H1 (cell line): Measurements from ENCODE around the gene EMID1.

Experiments used
- CTCF ChIP-seq, 3 experiments: IDR thresholded peaks; 1 replicate in 2 of 3; 2 replicates in 1 of 3; pipeline versions ENCODE4 v1.5.1 to v1.6.1; 2011; ENCODE audit warnings: low read length in 3 of 3, mild to moderate bottlenecking in 3 of 3, inconsistent platforms in 2 of 3, low read depth in 1 of 3, moderate library complexity in 1 of 3; ENCODE audit not compliant: insufficient read depth in 1 of 3; ENCODE audit errors: control extremely low read depth in 1 of 3
- EZH2 ChIP-seq: fragments of 200-600 bp; sonication (generic); IDR thresholded peaks from 2 replicates; pipeline ENCODE4 v1.7.1; 2012; ENCODE audit warnings: low read depth, mild to moderate bottlenecking, moderate library complexity, low read length, inconsistent platforms; ENCODE audit not compliant: severe bottlenecking
- GABPA ChIP-seq: IDR thresholded peaks from 2 replicates; pipeline ENCODE4 v1.6.1; 2011; ENCODE audit warnings: mild to moderate bottlenecking, low read length, moderate library complexity, borderline replicate concordance; ENCODE audit not compliant: insufficient read depth
- HDAC6 ChIP-seq: IDR thresholded peaks from one replicate; pipeline ENCODE4 v1.7.1; 2012; ENCODE audit warnings: low read depth, mild to moderate bottlenecking, inconsistent platforms, low read length, moderate library complexity
- JUN ChIP-seq: IDR thresholded peaks from 2 replicates; pipeline ENCODE4 v1.6.1; 2011; ENCODE audit warnings: low read depth, mild to moderate bottlenecking, improper control_type of control experiment, low read length
- JUND ChIP-seq: IDR thresholded peaks from 2 replicates; pipeline ENCODE4 v1.6.1; 2011; ENCODE audit warnings: mild to moderate bottlenecking, improper control_type of control experiment, low read length
- MAFK ChIP-seq: IDR thresholded peaks from 2 replicates; pipeline ENCODE4 v1.6.1; 2012; ENCODE audit warnings: low read depth, mild to moderate bottlenecking, improper control_type of control experiment, low read length
- NANOG ChIP-seq: IDR thresholded peaks from 2 replicates; pipeline ENCODE4 v1.6.1; 2011; ENCODE audit warnings: low read length, low read depth, mild to moderate bottlenecking, inconsistent platforms; ENCODE audit not compliant: insufficient read depth, poor library complexity, severe bottlenecking
- POLR2A ChIP-seq, 2 experiments: IDR thresholded peaks; 1 replicate in 1 of 2; 2 replicates in 1 of 2; pipeline ENCODE4 v1.6.1; 2011; ENCODE audit warnings: low read depth in 2 of 2, low read length in 2 of 2, mild to moderate bottlenecking in 2 of 2; ENCODE audit errors: control extremely low read depth in 1 of 2
- POLR2AphosphoS5 ChIP-seq: IDR thresholded peaks from 2 replicates; pipeline ENCODE4 v1.6.1; 2011; ENCODE audit warnings: low read depth, low read length
- RAD21 ChIP-seq, 2 experiments: IDR thresholded peaks in 1 of 2; conservative IDR thresholded peaks in 1 of 2; 2 replicates each; pipeline ENCODE4 v1.6.1; 2011; ENCODE audit warnings: low read depth in 2 of 2, low read length in 2 of 2, improper control_type of control experiment in 1 of 2, inconsistent platforms in 1 of 2, mild to moderate bottlenecking in 1 of 2, moderate library complexity in 1 of 2
- SP1 ChIP-seq: IDR thresholded peaks from 2 replicates; pipeline ENCODE4 v1.6.1; 2011; ENCODE audit warnings: low read depth, low read length
- TAF1 ChIP-seq: IDR thresholded peaks from 2 replicates; pipeline ENCODE4 v1.6.1; 2011; ENCODE audit warnings: mild to moderate bottlenecking, low read depth, low read length
- USF2 ChIP-seq: IDR thresholded peaks from 2 replicates; pipeline ENCODE4 v1.6.1; 2011; ENCODE audit warnings: low read length, improper control_type of control experiment

DNA sequence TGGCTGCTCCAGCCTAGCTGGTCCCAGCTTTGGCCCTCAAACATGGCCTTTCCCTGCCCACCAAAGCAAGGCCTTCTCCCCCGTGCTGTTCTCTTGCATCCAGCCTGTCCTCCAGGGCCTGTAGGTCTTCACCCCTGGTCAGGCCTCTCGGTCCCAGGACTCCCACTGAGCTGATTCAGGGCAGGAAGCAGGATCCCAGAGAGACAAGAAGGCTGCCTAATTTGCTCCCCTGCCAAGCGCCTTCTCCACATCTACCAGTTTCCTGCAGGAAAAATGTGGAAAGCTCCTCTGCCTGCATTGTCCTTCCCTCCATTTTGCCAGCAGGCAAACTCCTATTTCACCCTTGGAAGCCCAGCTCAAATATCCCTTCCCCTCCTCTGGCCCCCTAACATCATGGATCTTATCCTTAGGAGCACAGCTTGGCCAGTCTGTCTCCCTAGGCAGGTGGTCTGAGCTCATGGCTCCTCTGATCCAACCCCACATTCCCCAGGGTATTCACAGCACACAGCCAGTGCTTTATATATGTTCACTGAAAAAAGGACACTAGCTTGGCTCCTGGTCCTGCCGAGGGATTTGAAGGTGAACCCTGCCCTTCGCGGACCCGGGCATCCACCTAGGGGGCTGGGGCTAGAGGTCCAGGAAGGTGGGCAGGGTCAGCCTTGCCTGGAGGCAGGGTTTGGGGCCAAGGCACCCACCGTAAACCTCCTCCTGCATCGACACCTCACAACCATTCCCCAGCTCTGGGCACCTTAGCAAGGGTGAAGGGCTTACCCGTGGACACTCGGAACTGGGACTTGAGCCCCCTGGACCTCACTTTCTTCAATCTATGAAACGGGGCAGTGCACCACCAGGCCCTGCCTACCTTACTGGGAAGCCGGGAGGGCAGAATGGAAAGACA lies 61.1 kb downstream of the EMID1 start:
- TF ChIP-seq CTCF (IDR thresholded peaks at IDR 0.05; ENCODE audit: control extremely low read depth in 1 of 3, insufficient read depth in 1 of 3, low read depth in 1 of 3, low read length in 3 of 3) (no peak), POLR2A (IDR thresholded peaks at IDR 0.05; ENCODE audit: control extremely low read depth in 1 of 2, low read depth in 2 of 2, low read length in 2 of 2) (no peak), NANOG (no peak), EZH2 (no peak), RAD21 (IDR thresholded peaks at IDR 0.05 in 1 of 2, conservative IDR thresholded peaks at IDR 0.05 in 1 of 2; ENCODE audit: low read depth in 2 of 2, low read length in 2 of 2) (no peak), TAF1 (no peak), JUN (no peak), GABPA (no peak), JUND (no peak), HDAC6 (no peak), POLR2AphosphoS5 (no peak), MAFK (no peak), SP1 (no peak), USF2 (no peak)
